Measurements from ENCODE around the gene OLIG1. TPM values are rescaled to one million over a fixed set of nuclear protein-coding genes. Genes with fewer than 3 reads are reported as not detected.

Gene OLIG1
- total and polyA plus RNA-seq, 2 of the 4 experiments (the other 2 are of a cell fraction), result not detected

GRCh38 chr21:33058527-33058926 lies 11.4 kb upstream of the OLIG1 start:
- Histone ChIP-seq H3K27ac (ENCODE audit: insufficient read depth, low read length) (no peak overlapping the region), H2AK5ac (ENCODE audit: low read depth, low read length) (no peak overlapping the region), H2AFZ (replicated peaks; ENCODE audit: low read length, poor library complexity) (no peak overlapping the region), H3K14ac (replicated peaks; ENCODE audit: low read depth, low read length) (no peak overlapping the region), H3K56ac (ENCODE audit: extremely low read depth, insufficient read depth, low read length) (no peak overlapping the region), H2BK120ac (ENCODE audit: low read depth, low read length) (no peak overlapping the region), H3K4me1 (ENCODE audit: control insufficient read depth, insufficient read depth, low read length) (no peaks in the 10 kb centered on the region), H3K27me3 (ENCODE audit: control insufficient read depth, insufficient read depth, low read length) (peaks cover 51% of the 10 kb centered on the region), H3K9ac (ENCODE audit: low read depth, low read length) (no peak overlapping the region), H2AK9ac (replicated peaks; ENCODE audit: low read depth, low read length, poor library complexity) (no peak overlapping the region), H4K5ac (ENCODE audit: low read depth, low read length) (no peak overlapping the region), H3K4me3 (ENCODE audit: insufficient read depth, low read depth, low read length) (no peak overlapping the region), H2BK5ac (ENCODE audit: low read depth, low read length, poor library complexity, severe bottlenecking) (no peak overlapping the region), H2BK20ac (ENCODE audit: low read depth, low read length) (no peak overlapping the region), H4K20me1 (ENCODE audit: insufficient read depth, low read length) (no peaks in the 10 kb centered on the region), H3K18ac (ENCODE audit: low read depth, low read length) (no peak overlapping the region), H3K79me1 (ENCODE audit: low read depth in 1 of 2, low read length in 2 of 2) (no peaks in the 10 kb centered on the region), H4K8ac (ENCODE audit: low read depth in 2 of 2, low read length in 2 of 2) (no peak overlapping the region), H3K9me3 (ENCODE audit: control insufficient read depth, insufficient read depth, low read length) (no peaks in the 10 kb centered on the region), H3K4me2 (ENCODE audit: low read depth, low read length) (no peak overlapping the region), H3K36me3 (ENCODE audit: control insufficient read depth, insufficient read depth, low read length) (no peaks in the 10 kb centered on the region), H3K23ac (ENCODE audit: low read depth, low read length) (no peak overlapping the region), H2BK15ac (ENCODE audit: low read depth, low read length) (no peak overlapping the region), H3K9me1 (ENCODE audit: insufficient read depth, low read length) (no peaks in the 10 kb centered on the region), H4K91ac (ENCODE audit: insufficient read depth, low read depth, low read length) (no peak overlapping the region), H3K4ac (ENCODE audit: low read depth, low read length) (no peak overlapping the region)
- BruUV-seq (replicated peaks), result no TSS peak
- POLR2A ChIA-PET (ENCODE audit: unreplicated experiment), result no interaction called here
- dilution Hi-C loops (cut with HindIII; ENCODE audit: low sequenced_read_pairs, unreplicated experiment) (no loop called here), intact Hi-C loops (cut with micrococcal nuclease) (no loop called here), in situ Hi-C loops (cut with MboI; ENCODE audit: low sequenced_read_pairs) (no loop called here)
- DNase-seq, result no peak
- ATAC-seq (ENCODE audit: low read depth), result no peak
- WGBS, 2 experiments (ENCODE audit: extremely low coverage in 2 of 2, insufficient read length in 1 of 2), result no CpG with 5 or more reads among the region's 6 CpGs
- CTCF ChIA-PET, result no interaction called here
- TF ChIP-seq CHD1 (IDR thresholded peaks at IDR 0.05; ENCODE audit: low read depth, low read length), result no peak
- no peak for TF ChIP-seq RAD21 (IDR thresholded peaks at IDR 0.05; ENCODE audit: low read length)
- TF ChIP-seq USF2 (IDR thresholded peaks at IDR 0.05; ENCODE audit: low read depth, low read length), result no peak
- TF ChIP-seq POLR2A (IDR thresholded peaks at IDR 0.05; ENCODE audit: low read depth, low read length), result no peak
- no peak for TF ChIP-seq MAFK (IDR thresholded peaks at IDR 0.05; ENCODE audit: low read depth, low read length)
- no peak for TF ChIP-seq SMC3 (IDR thresholded peaks at IDR 0.05; ENCODE audit: low read depth, low read length)
- TF ChIP-seq NFE2L2 (IDR thresholded peaks at IDR 0.05; ENCODE audit: low read depth, low read length), result no peak
- TF ChIP-seq MAZ (IDR thresholded peaks at IDR 0.05; ENCODE audit: borderline replicate concordance, low read depth, low read length), result no peak
- TF ChIP-seq CEBPB (IDR thresholded peaks at IDR 0.05; ENCODE audit: low read depth, low read length), result no peak
- TF ChIP-seq CTCF (conservative IDR thresholded peaks at IDR 0.05; ENCODE audit: low read depth, low read length), result no peak
- no peak for TF ChIP-seq MXI1 (IDR thresholded peaks at IDR 0.05; ENCODE audit: borderline replicate concordance, low read depth, low read length)
- TF ChIP-seq RCOR1 (IDR thresholded peaks at IDR 0.05; ENCODE audit: insufficient replicate concordance, low read length), result no peak
- TF ChIP-seq RFX5 (IDR thresholded peaks at IDR 0.05; ENCODE audit: low read depth, low read length), result no peak
- TF ChIP-seq BHLHE40 (IDR thresholded peaks at IDR 0.05; ENCODE audit: low read depth, low read length), result no peak
- TF ChIP-seq ELK1 (IDR thresholded peaks at IDR 0.05; ENCODE audit: borderline replicate concordance, low read depth, low read length), result no peak
- no peak for TF ChIP-seq FOS (IDR thresholded peaks at IDR 0.05; ENCODE audit: low read depth, low read length)
